Sigmoid colon (tissue), 7 donors: ENCODE results near the gene RANBP17. TPM values are rescaled to one million over a fixed set of nuclear protein-coding genes. Genes with fewer than 3 reads are reported as not detected.
"Not testable (repeated sequence)": the region's sequence is repeated elsewhere in the genome, so short reads cannot be mapped to it uniquely, and the experiment has no call there.

ENCODE experiments used
- DNase-seq: peaks from one replicate; pipeline ENCODE4 v3.0.0-alpha.2; 2019
- H3K27ac ChIP-seq, 4 donors: fragments of 200-600 bp; sonication (generic); one replicate each; pipeline ENCODE4 v1.5.1; 2016 to 2019; ENCODE audit warnings: mild to moderate bottlenecking in 1 of 4
- H3K27me3 ChIP-seq, 3 donors: fragments of 200-600 bp; sonication (generic); one replicate each; pipeline ENCODE4 v1.5.1; 2019; ENCODE audit warnings: mild to moderate bottlenecking in 1 of 3
- H3K36me3 ChIP-seq, 4 donors: fragments of 200-600 bp; sonication (generic); one replicate each; pipeline ENCODE4 v1.5.1; 2016 to 2019
- H3K4me1 ChIP-seq, 4 donors: fragments of 200-600 bp; sonication (generic); one replicate each; pipeline ENCODE4 v1.5.1; 2017 to 2019
- H3K4me3 ChIP-seq, 4 donors: fragments of 200-600 bp; sonication (generic); one replicate each; pipeline ENCODE4 v1.5.1; 2017 to 2019; ENCODE audit warnings: mild to moderate bottlenecking in 2 of 4, moderate library complexity in 1 of 4
- H3K9me3 ChIP-seq, 4 donors: fragments of 200-600 bp in 3 of 4; sonication (generic) in 3 of 4; one replicate each; pipeline versions ENCODE4 v1.5.1 to v1.6.1; 2013 to 2019
- CTCF ChIP-seq, 4 experiments: fragments of 450-650 bp in 3 of 4; fragments of 200-600 bp in 1 of 4; IDR thresholded peaks; one replicate each; pipeline ENCODE4 v1.5.1; 2016 to 2019; ENCODE audit warnings: antibody characterized with exemption in 4 of 4, mild to moderate bottlenecking in 3 of 4, moderate library complexity in 2 of 4
- EP300 ChIP-seq, 4 donors: sonication (generic); formaldehyde crosslinking; IDR thresholded peaks; one replicate each; pipeline ENCODE4 v1.6.1; 2017; ENCODE audit warnings: antibody characterized with exemption in 4 of 4
- POLR2A ChIP-seq, 2 donors: fragments of 450-650 bp; IDR thresholded peaks; one replicate each; pipeline ENCODE4 v1.6.1; 2016; ENCODE audit warnings: antibody characterized with exemption in 2 of 2, mild to moderate bottlenecking in 2 of 2, moderate library complexity in 2 of 2
- POLR2AphosphoS5 ChIP-seq, 4 donors: sonication (generic); formaldehyde crosslinking; IDR thresholded peaks; one replicate each; pipeline ENCODE4 v1.6.1; 2017; ENCODE audit warnings: antibody characterized with exemption in 4 of 4
- WGBS, 2 donors: extraction: QIAGEN DNeasy Blood & Tissue Kit; methylation state at CpG; one replicate each; pipeline ENCODE4 v1.1.7; 2013; 5-methylcytosine and 5-hydroxymethylcytosine counted together
- intact Hi-C: fragments of 100-400 bp; cut with DNase I; formaldehyde crosslinking; loops from one replicate; pipeline ENCODE4 v1.15.1; 2023
- polyA plus RNA-seq, 3 donors: library from polyadenylated mRNA; stranded (reverse); fragments of 200-250 nt; gene quantifications; one replicate each; pipeline ENCODE4 v1.2.3, GENCODE V29; 2013
- total RNA-seq, 4 donors: library from RNA; depleted of rRNA; stranded (reverse); fragments of >200 nt; gene quantifications; one replicate each; pipeline ENCODE4 v1.1.0, GENCODE V29; 2016
- donor health status: healthy with polysubstance abuse.
- donor health status: Bipolar disorder and iron deficiency.
- donor health status: healthy.

RANBP17 gene
- total and polyA plus RNA-seq, 7 donors: 0.23 to 25.8 (median 11.4) TPM

GRCh38 chr5:171168171-171168570 is 306.4 kb downstream of the RANBP17 start:
- WGBS, 2 donors: 84 to 89% methylated on average over 4 of the region's 4 CpGs
- Histone ChIP-seq H3K9me3 (no peaks in the 10 kb centered on the region), H3K4me3 (no peak overlapping the region), H3K27ac (no peak overlapping the region), H3K4me1 (no peaks in the 10 kb centered on the region), H3K27me3 (no peaks in the 10 kb centered on the region), H3K36me3 (no peaks in the 10 kb centered on the region)
- intact Hi-C loops: no loop called here
- no peak for DNase-seq
- TF ChIP-seq EP300 (IDR thresholded peaks at IDR 0.05) (no peak), POLR2A (IDR thresholded peaks at IDR 0.05) (no peak), POLR2AphosphoS5 (IDR thresholded peaks at IDR 0.05) (no peak), CTCF (IDR thresholded peaks at IDR 0.05) (no peak)

- H3K4me3 ChIP-seq, H3K27ac ChIP-seq, H3K9me3 ChIP-seq, H3K4me1 ChIP-seq, intact Hi-C loops, H3K36me3 ChIP-seq, H3K27me3 ChIP-seq, DNase-seq: not testable (repeated sequence)
- 93 to 96% methylated on average over 2 of the region's 2 CpGs for WGBS, 2 donors
Observed at GRCh38 chr5:171174960-171175359, 313.1 kb downstream of the RANBP17 start.

GRCh38 chr5:171175746-171176145 is 313.9 kb downstream of the RANBP17 start:
- Histone ChIP-seq H3K4me1 (no peaks in the 10 kb centered on the region), H3K36me3 (no peaks in the 10 kb centered on the region), H3K27me3 (no peaks in the 10 kb centered on the region), H3K4me3 (no peak overlapping the region), H3K9me3 (no peaks in the 10 kb centered on the region), H3K27ac (no peak overlapping the region)
- no peak for TF ChIP-seq POLR2AphosphoS5 (IDR thresholded peaks at IDR 0.05)
- no peak for TF ChIP-seq EP300 (IDR thresholded peaks at IDR 0.05)
- no peak for TF ChIP-seq CTCF (IDR thresholded peaks at IDR 0.05)
- no peak for TF ChIP-seq POLR2A (IDR thresholded peaks at IDR 0.05)
- 91 to 92% methylated on average over 3 of the region's 3 CpGs for WGBS, 2 donors
- intact Hi-C loops: no loop called here
- no peak for DNase-seq

- H3K27ac ChIP-seq, intact Hi-C loops, H3K4me1 ChIP-seq, H3K27me3 ChIP-seq, H3K4me3 ChIP-seq, DNase-seq, H3K9me3 ChIP-seq, H3K36me3 ChIP-seq: not testable (repeated sequence)
- 91 to 96% methylated on average over 5 of the region's 5 CpGs for WGBS, 2 donors
Observed at GRCh38 chr5:171178190-171178589, 316.4 kb downstream of the RANBP17 start.

GRCh38 chr5:171188016-171188415 is 326.2 kb downstream of the RANBP17 start:
- no peak overlapping the region for H3K4me3 ChIP-seq
- no peak overlapping the region for H3K27ac ChIP-seq
- H3K9me3 ChIP-seq: no peaks in the 10 kb centered on the region
- 36 to 72% methylated on average over 4 of the region's 4 CpGs for WGBS, 2 donors
- no peaks in the 10 kb centered on the region for H3K36me3 ChIP-seq
- TF ChIP-seq EP300 (IDR thresholded peaks at IDR 0.05) (no peak), POLR2A (IDR thresholded peaks at IDR 0.05) (no peak), POLR2AphosphoS5 (IDR thresholded peaks at IDR 0.05) (no peak), CTCF (IDR thresholded peaks at IDR 0.05) (no peak)
- H3K27me3 ChIP-seq: no peaks in the 10 kb centered on the region
- H3K4me1 ChIP-seq: no peaks in the 10 kb centered on the region
- DNase-seq: no peak
- intact Hi-C loops: no loop called here

GRCh38 chr5:171189442-171189841 is 327.6 kb downstream of the RANBP17 start:
- 91 to 93% methylated on average over 4 of the region's 4 CpGs for WGBS, 2 donors
- Histone ChIP-seq H3K4me1 (no peaks in the 10 kb centered on the region), H3K27me3 (no peaks in the 10 kb centered on the region), H3K36me3 (no peaks in the 10 kb centered on the region), H3K27ac (no peak overlapping the region), H3K9me3 (no peaks in the 10 kb centered on the region), H3K4me3 (no peak overlapping the region)
- no peak for TF ChIP-seq POLR2A (IDR thresholded peaks at IDR 0.05)
- no peak for TF ChIP-seq CTCF (IDR thresholded peaks at IDR 0.05)
- no peak for TF ChIP-seq POLR2AphosphoS5 (IDR thresholded peaks at IDR 0.05)
- TF ChIP-seq EP300 (IDR thresholded peaks at IDR 0.05): no peak
- intact Hi-C loops: no loop called here
- DNase-seq: no peak
